ENCODE measurements around the gene FASTKD1.

The FASTKD1 gene

DNA sequence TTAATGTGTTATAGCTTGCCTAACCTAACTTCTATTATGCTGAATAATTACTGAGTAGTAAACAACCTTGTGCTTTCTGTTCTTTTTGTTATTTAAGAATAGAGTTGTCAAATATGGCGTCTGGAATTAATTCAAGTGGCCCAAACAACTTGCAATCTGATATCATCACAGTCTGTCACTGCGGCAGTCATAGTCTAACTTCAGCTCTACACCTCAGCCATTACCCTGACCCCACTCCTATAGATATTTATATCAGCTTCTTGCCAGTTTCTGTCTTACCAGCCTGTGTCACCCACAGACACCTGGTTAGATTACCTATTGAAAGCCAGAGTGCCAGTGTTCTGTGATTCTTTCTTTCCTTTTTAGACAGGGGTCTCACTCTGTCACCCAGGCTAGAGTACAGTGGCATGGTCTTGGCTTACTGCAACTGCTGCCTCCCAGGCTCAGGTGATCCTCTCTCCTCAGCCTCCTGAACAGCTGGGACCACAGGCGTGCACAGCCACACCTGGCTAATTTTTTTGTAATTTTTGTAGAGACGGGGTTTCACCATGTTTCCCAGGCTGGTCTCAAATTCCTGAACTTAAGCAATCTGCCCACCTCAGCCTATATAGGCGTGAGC is 78.2 kb downstream of the FASTKD1 start:
- DNase-seq, result no peak

GRCh38 chr2:169493360-169493759 is 80.3 kb downstream of the FASTKD1 start:
- DNase-seq, result no peak

GRCh38 chr2:169491378-169491777 is 82.3 kb downstream of the FASTKD1 start:
- no peak for DNase-seq

DNA sequence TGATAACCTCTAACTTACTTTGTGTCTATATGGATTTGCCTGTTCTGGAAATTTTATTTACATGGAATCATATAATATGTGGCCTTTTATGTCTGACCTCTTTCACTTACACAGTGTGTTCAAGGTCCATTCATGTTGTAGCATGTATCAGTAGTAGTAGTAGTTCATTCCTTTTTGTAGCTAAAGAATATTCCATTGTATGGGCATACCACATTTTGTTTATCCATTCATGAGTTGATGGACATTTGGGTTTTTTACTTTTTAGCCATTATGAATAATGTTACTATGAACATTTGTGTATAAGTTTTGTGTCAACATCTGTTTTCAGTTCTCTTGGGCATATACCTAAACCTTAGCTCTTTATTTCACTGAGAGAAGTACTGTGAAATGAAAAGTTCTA is 82.8 kb downstream of the FASTKD1 start:
- no peak for DNase-seq

DNA sequence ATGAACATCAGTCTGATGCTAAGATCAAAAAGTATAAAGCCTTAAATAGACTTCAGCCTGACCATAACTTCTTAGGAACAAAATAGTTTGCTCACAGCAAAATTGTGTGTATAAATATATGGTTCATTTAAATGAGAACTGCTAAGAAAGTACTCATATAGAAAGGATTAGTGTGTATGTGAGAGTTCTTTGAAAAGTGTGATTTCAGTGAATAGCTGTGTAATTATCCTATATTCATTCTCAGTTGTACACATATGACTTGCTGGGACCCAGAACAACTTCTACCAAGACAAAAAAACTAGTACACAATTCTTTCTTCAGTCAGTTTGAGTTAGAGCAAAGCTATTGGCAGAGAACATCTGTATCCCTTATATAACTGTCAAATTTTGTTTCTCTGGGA is 87.2 kb downstream of the FASTKD1 start:
- no peak for DNase-seq

DNA sequence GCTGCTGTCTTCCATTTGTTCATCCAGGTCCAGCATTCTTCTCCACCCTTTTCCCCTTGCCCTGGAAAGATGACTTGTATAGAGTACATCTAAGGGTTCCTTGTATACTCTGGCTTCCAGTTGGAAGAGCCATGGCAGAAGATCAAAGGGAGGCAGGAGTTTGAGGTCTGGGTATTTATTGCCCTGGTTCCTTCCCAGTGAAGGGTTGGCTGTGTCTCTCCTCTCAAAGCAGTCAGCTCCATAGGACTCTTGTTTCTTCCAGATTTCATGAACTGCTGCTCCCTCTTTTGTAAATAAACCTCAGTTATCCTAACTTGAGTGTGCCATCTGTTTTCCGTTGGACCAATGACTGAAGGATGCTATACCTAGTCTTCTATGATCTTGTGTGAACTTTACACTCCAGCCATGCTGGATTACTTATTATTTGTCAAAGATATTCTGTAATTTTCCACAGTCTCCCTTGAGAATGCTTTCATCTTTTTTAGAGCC is 88.0 kb downstream of the FASTKD1 start:
- no peak for DNase-seq

- DNase-seq, result no peak
Measured at GRCh38 chr2:169480079-169480465, 93.6 kb downstream of the FASTKD1 start.

Data from NCI-H1417 treated with DMSO at 0.1 percent for 48 hours (cell line).